Measurements from ENCODE around the gene MTA1.

The MTA1 gene

DNA sequence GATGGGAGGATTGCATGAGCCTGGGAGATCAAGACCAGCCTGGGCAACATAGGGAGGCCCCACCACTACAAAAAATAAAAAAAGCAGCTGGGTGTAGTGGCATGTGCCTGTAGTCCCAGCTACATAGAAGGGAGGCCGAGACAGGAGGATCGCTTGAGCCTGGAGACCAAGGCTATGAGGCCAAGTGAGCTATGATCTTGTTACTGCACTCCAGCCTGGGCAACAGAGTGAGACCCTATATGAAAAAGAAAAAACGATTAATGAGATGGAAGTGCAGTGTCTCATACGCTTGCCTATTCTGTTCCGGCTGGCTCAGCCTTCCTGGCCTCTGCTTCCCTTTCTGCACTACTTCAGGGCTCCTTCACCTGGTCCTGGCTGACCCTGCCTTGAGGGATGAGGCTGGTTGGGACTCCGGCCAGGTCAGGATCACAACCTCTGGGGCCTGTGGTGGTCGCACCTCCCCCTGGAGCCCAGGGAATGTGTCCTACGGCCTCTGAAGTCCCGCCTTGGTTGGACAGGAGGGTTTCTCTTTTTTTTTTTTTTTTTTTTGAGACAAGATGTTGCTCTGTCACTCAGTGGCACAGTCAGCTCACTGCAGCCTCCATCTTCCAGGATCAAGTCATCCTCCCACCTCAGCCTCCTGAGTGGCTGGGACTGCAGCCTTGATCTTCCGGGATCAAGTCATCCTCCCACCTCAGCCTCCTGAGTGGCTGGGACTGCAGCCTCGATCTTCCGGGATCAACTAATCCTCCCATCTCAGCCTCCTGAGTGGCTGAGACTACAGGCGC is 82.1 kb downstream of the MTA1 start:
- DNase-seq = no peak

GRCh38 chr14:105502446-105503295 is 83.0 kb downstream of the MTA1 start:
- DNase-seq = no peak

- no peak for DNase-seq
Measured at GRCh38 chr14:105503296-105503640, 83.6 kb downstream of the MTA1 start.

- no peak for DNase-seq
Measured at GRCh38 chr14:105503935-105504692, 84.5 kb downstream of the MTA1 start.

- DNase-seq = no peak
Measured at GRCh38 chr14:105505101-105505500, 85.5 kb downstream of the MTA1 start.

GRCh38 chr14:105507247-105507646 is 87.6 kb downstream of the MTA1 start:
- no peak for DNase-seq

DNA sequence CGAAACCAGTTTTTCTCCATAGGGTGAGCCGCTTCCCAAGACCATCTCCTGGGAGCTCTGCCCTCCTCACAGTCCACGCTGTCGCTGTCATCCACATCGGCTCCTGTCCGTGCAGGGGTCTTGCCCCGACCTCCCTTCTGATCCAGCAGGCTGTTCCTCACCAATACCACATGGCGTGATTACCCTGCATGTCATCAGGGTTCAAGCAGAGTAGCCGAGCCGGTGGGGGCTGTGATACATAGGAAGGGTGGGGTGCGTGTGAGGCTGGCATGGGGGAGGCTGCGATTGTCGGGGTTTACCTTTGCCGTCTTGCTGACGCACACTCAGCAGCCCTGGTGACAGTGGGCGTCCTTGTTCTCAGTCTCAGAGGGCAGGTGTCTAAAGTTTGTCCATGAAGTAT is 88.4 kb downstream of the MTA1 start:
- DNase-seq = no peak

- no peak for DNase-seq
Measured at GRCh38 chr14:105508601-105509000, 89.0 kb downstream of the MTA1 start.

- DNase-seq = no peak
Measured at GRCh38 chr14:105517096-105517495, 97.5 kb downstream of the MTA1 start.

GRCh38 chr14:105519946-105520698 is 100.5 kb downstream of the MTA1 start:
- DNase-seq = no peak

Measured in femur (tissue), 1 donor.